Nephron progenitor cell (in vitro differentiated cells): ENCODE results near the gene UBASH3B.
"Not testable (repeated sequence)": the region's sequence is repeated elsewhere in the genome, so short reads cannot be mapped to it uniquely, and the experiment has no call there.

Experiments used
- DNase-seq: peaks from one replicate; pipeline ENCODE4 v3.0.0; 2021
- H3K27ac Mint-ChIP-seq: 2 replicates; pipeline ENCODE4 v1.8.0; 2021; ENCODE audit warnings: mild to moderate bottlenecking, moderate library complexity, mixed read lengths
- H3K27me3 Mint-ChIP-seq: 2 replicates; pipeline ENCODE4 v1.8.0; 2021; ENCODE audit warnings: mild to moderate bottlenecking, low read depth, mixed read lengths; ENCODE audit not compliant: poor library complexity
- H3K36me3 Mint-ChIP-seq: 2 replicates; pipeline ENCODE4 v1.8.0; 2021; ENCODE audit warnings: low read depth, mixed read lengths
- H3K4me1 Mint-ChIP-seq: 2 replicates; pipeline ENCODE4 v1.8.0; 2021; ENCODE audit warnings: mixed read lengths
- H3K4me3 Mint-ChIP-seq: 2 replicates; pipeline ENCODE4 v1.8.0; 2021; ENCODE audit warnings: mild to moderate bottlenecking, moderate library complexity, mixed read lengths
- H3K9me3 Mint-ChIP-seq: 2 replicates; pipeline ENCODE4 v1.8.0; 2021; ENCODE audit warnings: mild to moderate bottlenecking, moderate library complexity, mixed read lengths
- TF ChIP-seq, protein P1 (sequence below): fragments of 200-600 bp; sonication (generic); IDR thresholded peaks from 2 replicates; pipeline ENCODE4 v1.5.0; 2021; ENCODE audit warnings: antibody characterized with exemption

The UBASH3B gene

DNA sequence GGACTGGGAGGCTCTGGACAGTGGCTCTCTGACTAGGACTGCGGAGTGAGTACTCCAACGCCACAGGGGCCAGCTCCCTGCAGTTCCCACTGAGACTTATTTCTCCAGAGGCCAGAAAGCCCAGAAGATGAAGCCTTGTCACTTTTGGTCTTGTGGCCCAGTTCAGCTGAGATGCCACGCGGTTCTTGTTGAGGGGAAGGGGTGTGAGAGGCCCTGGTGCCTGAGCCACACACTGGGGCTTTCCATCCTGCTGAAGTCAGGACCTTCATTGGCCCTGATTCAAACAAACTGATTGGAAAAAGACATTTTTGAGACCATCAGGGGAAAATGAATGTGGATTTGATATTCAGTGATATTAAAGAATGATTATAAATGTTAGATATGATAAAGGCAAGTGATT lies 73.6 kb downstream of the UBASH3B start:
- TF ChIP-seq, protein P1, sequence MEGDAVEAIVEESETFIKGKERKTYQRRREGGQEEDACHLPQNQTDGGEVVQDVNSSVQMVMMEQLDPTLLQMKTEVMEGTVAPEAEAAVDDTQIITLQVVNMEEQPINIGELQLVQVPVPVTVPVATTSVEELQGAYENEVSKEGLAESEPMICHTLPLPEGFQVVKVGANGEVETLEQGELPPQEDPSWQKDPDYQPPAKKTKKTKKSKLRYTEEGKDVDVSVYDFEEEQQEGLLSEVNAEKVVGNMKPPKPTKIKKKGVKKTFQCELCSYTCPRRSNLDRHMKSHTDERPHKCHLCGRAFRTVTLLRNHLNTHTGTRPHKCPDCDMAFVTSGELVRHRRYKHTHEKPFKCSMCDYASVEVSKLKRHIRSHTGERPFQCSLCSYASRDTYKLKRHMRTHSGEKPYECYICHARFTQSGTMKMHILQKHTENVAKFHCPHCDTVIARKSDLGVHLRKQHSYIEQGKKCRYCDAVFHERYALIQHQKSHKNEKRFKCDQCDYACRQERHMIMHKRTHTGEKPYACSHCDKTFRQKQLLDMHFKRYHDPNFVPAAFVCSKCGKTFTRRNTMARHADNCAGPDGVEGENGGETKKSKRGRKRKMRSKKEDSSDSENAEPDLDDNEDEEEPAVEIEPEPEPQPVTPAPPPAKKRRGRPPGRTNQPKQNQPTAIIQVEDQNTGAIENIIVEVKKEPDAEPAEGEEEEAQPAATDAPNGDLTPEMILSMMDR, result no peak
- no peak for DNase-seq
- Mint-ChIP-seq H3K4me3 (no peak overlapping the region), H3K27ac (no peak overlapping the region), H3K27me3 (peaks cover 9% of the 10 kb centered on the region), H3K9me3 (no peaks in the 10 kb centered on the region), H3K4me1 (peaks cover 40% of the 10 kb centered on the region), H3K36me3 (no peaks in the 10 kb centered on the region)

DNA sequence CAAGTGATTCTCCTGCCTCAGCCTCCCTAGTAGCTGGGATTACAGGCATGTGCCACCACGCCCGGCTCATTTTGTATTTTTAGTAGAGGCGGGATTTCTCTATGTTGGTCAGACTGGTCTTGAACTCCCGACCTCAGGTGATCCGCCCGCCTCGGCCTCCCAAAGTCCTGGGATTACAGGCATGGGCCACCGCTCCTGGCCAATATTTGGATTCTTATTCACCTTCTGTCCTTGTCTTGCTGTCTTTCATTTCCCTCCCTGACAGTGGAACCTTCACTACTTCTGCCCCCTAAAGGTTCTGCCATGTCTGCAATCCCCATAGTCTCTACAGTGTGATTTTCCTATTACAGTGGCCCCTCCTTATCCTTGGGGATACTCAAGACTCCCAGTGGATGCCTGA lies 75.2 kb downstream of the UBASH3B start:
- Mint-ChIP-seq H3K4me1 (peaks cover 34% of the 10 kb centered on the region), H3K27ac (peak overlapping the region; percentile 14)
- H3K9me3 Mint-ChIP-seq, result not testable (repeated sequence)

DNA sequence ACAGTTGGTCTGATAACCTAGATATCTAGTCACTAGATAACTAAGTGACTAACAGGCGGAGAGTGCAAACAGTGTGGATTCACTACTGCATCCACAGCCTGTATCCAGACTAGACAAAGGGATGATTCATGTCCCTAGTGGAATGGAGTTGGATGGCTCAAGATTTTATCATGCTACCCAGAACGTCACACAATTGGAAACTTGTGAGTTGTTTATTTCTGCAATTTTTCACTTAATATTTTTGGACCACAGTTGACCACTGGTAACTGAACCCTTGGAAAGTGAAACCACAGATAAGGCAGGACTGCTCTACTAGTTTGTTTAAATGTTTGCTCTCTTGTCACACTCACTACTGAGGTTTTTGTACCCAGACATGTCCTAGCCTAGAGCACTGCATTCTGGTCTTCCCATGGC lies 76.0 kb downstream of the UBASH3B start:
- Mint-ChIP-seq H3K27me3 (peaks cover 9% of the 10 kb centered on the region), H3K36me3 (no peaks in the 10 kb centered on the region), H3K9me3 (no peaks in the 10 kb centered on the region), H3K4me3 (no peak overlapping the region), H3K27ac (no peak overlapping the region), H3K4me1 (peaks cover 27% of the 10 kb centered on the region)
- no peak for DNase-seq
- TF ChIP-seq, protein P1, result no peak

More for the DNA sequence above, 75.2 kb downstream of the UBASH3B start:
- not testable (repeated sequence) for H3K4me3 Mint-ChIP-seq, H3K36me3 Mint-ChIP-seq, DNase-seq, H3K27me3 Mint-ChIP-seq

DNA sequence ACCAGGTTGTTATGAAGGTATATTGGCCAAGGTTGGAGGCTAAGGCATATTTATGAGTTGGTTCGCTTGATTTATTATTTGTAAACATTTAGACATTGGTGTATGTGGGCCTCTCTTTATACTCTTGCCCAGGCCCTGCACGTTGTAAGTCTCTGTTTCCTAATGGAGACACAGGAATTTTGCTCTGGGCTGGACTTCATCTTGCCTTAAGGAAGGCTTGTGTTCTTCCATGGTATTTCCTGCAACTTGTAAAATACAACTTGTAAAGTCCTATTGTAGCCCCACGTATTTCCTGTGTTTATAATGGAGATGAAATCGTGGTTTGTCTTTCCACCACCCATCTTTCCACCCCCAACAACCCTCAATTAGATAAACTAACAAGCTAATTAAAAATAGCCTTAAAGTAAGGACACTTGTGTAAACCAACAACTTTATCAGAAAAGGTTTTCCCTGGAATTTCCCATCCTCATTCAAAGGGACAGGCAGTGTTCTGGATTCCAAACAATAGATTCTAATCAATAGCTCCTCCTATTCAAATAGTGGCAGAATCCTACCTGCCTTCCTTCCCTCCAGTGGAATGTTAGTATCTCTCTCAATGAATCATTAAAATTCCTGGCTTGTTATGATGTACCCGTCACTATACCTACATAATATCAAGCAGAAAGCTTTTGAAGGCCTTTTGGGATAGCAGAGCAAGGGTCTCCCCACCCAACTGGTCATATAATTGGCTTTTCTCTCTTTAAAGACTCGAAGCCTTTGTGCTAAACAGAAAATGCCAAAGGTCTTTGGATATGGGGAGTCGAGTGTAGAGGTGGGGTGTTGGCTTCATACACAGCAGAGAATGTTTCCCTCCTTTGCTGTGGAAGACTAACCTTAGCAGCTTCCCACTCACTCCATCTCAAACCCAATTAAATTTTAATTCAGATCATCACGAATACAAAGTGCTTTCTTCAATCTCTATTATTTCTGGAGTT lies 77.1 kb downstream of the UBASH3B start:
- Mint-ChIP-seq H3K36me3 (no peaks in the 10 kb centered on the region), H3K4me1 (peaks cover 16% of the 10 kb centered on the region), H3K27ac (no peak overlapping the region), H3K4me3 (no peak overlapping the region), H3K9me3 (no peaks in the 10 kb centered on the region), H3K27me3 (peaks cover 7% of the 10 kb centered on the region)
- no peak for DNase-seq
- TF ChIP-seq, protein P1, result no peak

DNA sequence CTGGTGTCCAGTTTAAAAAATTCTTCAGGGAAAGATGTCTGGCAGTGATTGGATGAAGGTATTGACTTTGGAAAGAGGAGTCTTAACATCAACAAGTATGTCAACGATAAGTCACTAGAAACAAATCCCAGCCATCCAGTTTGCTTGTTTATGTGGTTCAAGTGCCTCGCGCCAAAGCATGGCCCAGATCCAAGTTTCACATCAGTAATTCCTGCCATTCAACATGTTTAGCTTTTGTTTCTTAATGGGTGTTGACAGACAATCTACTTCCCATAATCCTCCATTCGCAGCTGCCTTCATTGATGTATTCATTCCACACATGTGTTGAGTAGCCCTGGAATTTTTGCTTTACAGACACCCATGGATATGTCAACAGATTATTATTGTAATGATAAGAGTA lies 77.8 kb downstream of the UBASH3B start:
- H3K27ac Mint-ChIP-seq, result no peak overlapping the region
- H3K4me3 Mint-ChIP-seq, result no peak overlapping the region
- no peak for DNase-seq

DNA sequence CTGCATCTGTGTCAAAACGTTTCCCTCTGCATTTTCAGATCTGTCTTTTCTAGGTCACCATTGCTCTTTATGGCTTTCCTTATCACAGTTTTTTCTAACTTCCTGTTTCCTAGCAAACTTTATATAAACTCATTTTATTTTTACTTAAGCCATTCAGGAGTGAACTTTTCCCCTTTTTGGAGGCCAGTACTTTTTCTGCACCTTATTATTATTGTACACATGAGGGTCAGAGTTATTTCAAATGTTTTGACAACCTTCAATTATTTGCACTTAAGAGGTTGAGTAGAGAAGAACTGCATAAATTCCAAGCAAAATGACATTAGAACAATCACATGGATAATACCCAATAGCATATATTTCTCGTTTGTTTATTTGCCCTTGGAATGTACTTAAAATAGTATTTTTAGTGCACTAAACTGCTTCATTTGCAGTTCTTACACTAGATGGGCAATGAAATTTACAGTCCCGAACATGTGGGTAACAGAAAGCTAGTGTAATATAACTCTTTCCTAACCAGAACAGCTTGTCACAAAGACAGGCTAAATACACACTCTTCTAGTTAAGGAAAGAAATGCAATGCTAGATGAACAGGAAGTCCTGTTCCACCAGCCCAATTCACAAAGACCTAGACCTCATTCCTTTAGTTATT lies 79.5 kb downstream of the UBASH3B start:
- Mint-ChIP-seq H3K27me3 (peaks cover 7% of the 10 kb centered on the region), H3K9me3 (no peaks in the 10 kb centered on the region), H3K27ac (no peak overlapping the region), H3K4me3 (no peak overlapping the region), H3K4me1 (peaks cover 2% of the 10 kb centered on the region), H3K36me3 (no peaks in the 10 kb centered on the region)
- TF ChIP-seq, protein P1, result no peak
- no peak for DNase-seq

More for the DNA sequence above, 77.8 kb downstream of the UBASH3B start:
- peaks cover 7% of the 10 kb centered on the region for H3K27me3 Mint-ChIP-seq
- no peaks in the 10 kb centered on the region for H3K9me3 Mint-ChIP-seq
- peaks cover 9% of the 10 kb centered on the region for H3K4me1 Mint-ChIP-seq
- TF ChIP-seq, protein P1, result no peak
- no peaks in the 10 kb centered on the region for H3K36me3 Mint-ChIP-seq
